ENCODE data around the gene BORA. TPM values are rescaled to one million over a fixed set of nuclear protein-coding genes. Genes with fewer than 3 reads are reported as not detected.
"Not testable (repeated sequence)": the region's sequence is repeated elsewhere in the genome, so short reads cannot be mapped to it uniquely, and the experiment has no call there.

The BORA gene
- total and polyA plus RNA-seq, 2 experiments from 2014 or later = 2.0 to 14.7 TPM

GRCh38 chr13:72760189-72760588, 32.5 kb downstream of the BORA start:
- H3K27ac ChIP-seq = no peak overlapping the region

GRCh38 chr13:72763411-72763810, 35.7 kb downstream of the BORA start:
- no peak overlapping the region for H3K4me3 ChIP-seq
- no peak overlapping the region for H3K27ac ChIP-seq
- no peaks in the 10 kb centered on the region for H3K4me1 ChIP-seq (ENCODE audit: low read depth)
- peak in 1 of 2 donors; percentile 41 for DNase-seq (ENCODE audit: low read depth in 1 of 2, low spot score in 1 of 2)
- H3K36me3 ChIP-seq = peaks cover 97% of the 10 kb centered on the region
- H3K27me3 ChIP-seq = no peaks in the 10 kb centered on the region
- H3K9me3 ChIP-seq (ENCODE audit: low read depth) = no peaks in the 10 kb centered on the region
- no peak for TF ChIP-seq CTCF (IDR thresholded peaks at IDR 0.05; ENCODE audit: low read depth, low read length)

More at GRCh38 chr13:72760189-72760588, 32.5 kb downstream of the BORA start:
- TF ChIP-seq CTCF (IDR thresholded peaks at IDR 0.05; ENCODE audit: low read depth, low read length) = no peak
- H3K4me3 ChIP-seq = no peak overlapping the region
- H3K4me1 ChIP-seq (ENCODE audit: low read depth) = no peaks in the 10 kb centered on the region
- no peaks in the 10 kb centered on the region for H3K27me3 ChIP-seq
- no peak for DNase-seq (ENCODE audit: low read depth in 1 of 2, low spot score in 1 of 2)
- H3K9me3 ChIP-seq (ENCODE audit: low read depth) = no peaks in the 10 kb centered on the region
- peaks cover 77% of the 10 kb centered on the region for H3K36me3 ChIP-seq

- peaks cover 92% of the 10 kb centered on the region for H3K36me3 ChIP-seq
- DNase-seq (ENCODE audit: low read depth in 1 of 2, low spot score in 1 of 2) = peak in 1 of 2 donors; percentile 61
- H3K27ac ChIP-seq = no peak overlapping the region
These were observed 46.3 kb downstream of the BORA start for GRCh38 chr13:72774019-72774418.

GRCh38 chr13:72781451-72782439, 54.0 kb downstream of the BORA start, which contains the start of the genes DIS3 and PIBF1:
TSS of gene DIS3 (minus strand) at chr13:72781900. CDS start at chr13:72781832, 68 bp downstream.
TSS of gene PIBF1 (plus strand) at chr13:72782133. CDS start at chr13:72783470, 1,337 bp downstream.
- H3K4me1 ChIP-seq (ENCODE audit: low read depth) = peaks cover 14% of the 10 kb centered on the region
- H3K4me3 ChIP-seq = peak within 1 kb of the TSS; percentile 82
- H3K27ac ChIP-seq = peak within 1 kb of the TSS; percentile 72
- TF ChIP-seq CTCF (IDR thresholded peaks at IDR 0.05; ENCODE audit: low read depth, low read length) = no peak
- no peaks in the 10 kb centered on the region for H3K27me3 ChIP-seq
- no peaks in the 10 kb centered on the region for H3K9me3 ChIP-seq (ENCODE audit: low read depth)
- DNase-seq (ENCODE audit: low read depth in 1 of 2, low spot score in 1 of 2) = peak; percentile 99
- H3K36me3 ChIP-seq = peaks cover 16% of the 10 kb centered on the region

More at GRCh38 chr13:72774019-72774418, 46.3 kb downstream of the BORA start:
- TF ChIP-seq CTCF (IDR thresholded peaks at IDR 0.05; ENCODE audit: low read depth, low read length) = no peak
- no peaks in the 10 kb centered on the region for H3K27me3 ChIP-seq
- H3K9me3 ChIP-seq (ENCODE audit: low read depth) = no peaks in the 10 kb centered on the region
- H3K4me3 ChIP-seq = no peak overlapping the region
- no peaks in the 10 kb centered on the region for H3K4me1 ChIP-seq (ENCODE audit: low read depth)

- H3K4me1 ChIP-seq (ENCODE audit: low read depth) = peaks cover 14% of the 10 kb centered on the region
- peak overlapping the region; percentile 41 for H3K27ac ChIP-seq
- H3K4me3 ChIP-seq = peak overlapping the region; percentile 82
- H3K9me3 ChIP-seq (ENCODE audit: low read depth) = no peaks in the 10 kb centered on the region
- peak in 1 of 2 donors; percentile 35 for DNase-seq (ENCODE audit: low read depth in 1 of 2, low spot score in 1 of 2)
- no peak for TF ChIP-seq CTCF (IDR thresholded peaks at IDR 0.05; ENCODE audit: low read depth, low read length)
- no peaks in the 10 kb centered on the region for H3K27me3 ChIP-seq
- peaks cover 7% of the 10 kb centered on the region for H3K36me3 ChIP-seq
These were observed 55.0 kb downstream of the BORA start for GRCh38 chr13:72782717-72783116.

GRCh38 chr13:72784679-72785078, 57.0 kb downstream of the BORA start:
- not testable (repeated sequence) for H3K36me3 ChIP-seq; H3K4me3 ChIP-seq; DNase-seq (ENCODE audit: low read depth in 1 of 2, low spot score in 1 of 2)

More at GRCh38 chr13:72784679-72785078, 57.0 kb downstream of the BORA start:
- H3K27ac ChIP-seq; H3K27me3 ChIP-seq; H3K9me3 ChIP-seq (ENCODE audit: low read depth): not testable (repeated sequence)
- H3K4me1 ChIP-seq (ENCODE audit: low read depth) = peaks cover 14% of the 10 kb centered on the region
